ENCODE results near the gene TOR1A.

TOR1A gene

GRCh38 chr9:129851821-129852220 lies 27.9 kb upstream of the TOR1A start:
- no peak for DNase-seq

- no peak for DNase-seq
These were observed 27.1 kb upstream of the TOR1A start for GRCh38 chr9:129850821-129851550.

GRCh38 chr9:129849901-129850300 lies 26.0 kb upstream of the TOR1A start:
- no peak for DNase-seq

- DNase-seq, result no peak
These were observed 24.9 kb upstream of the TOR1A start for GRCh38 chr9:129848712-129849441.

GRCh38 chr9:129845373-129845772 lies 21.4 kb upstream of the TOR1A start:
- no peak for DNase-seq

- DNase-seq, result no peak
These were observed 17.1 kb upstream of the TOR1A start for GRCh38 chr9:129841071-129841470.

- DNase-seq, result no peak
These were observed 16.1 kb upstream of the TOR1A start for GRCh38 chr9:129840034-129840433.

- no peak for DNase-seq
These were observed 15.5 kb upstream of the TOR1A start for GRCh38 chr9:129839324-129840023.

- peak; percentile 10 to 39 for DNase-seq
These were observed 14.8 kb upstream of the TOR1A start for GRCh38 chr9:129838707-129839259.

- peak; percentile 23 to 35 for DNase-seq
These were observed 12.5 kb upstream of the TOR1A start for GRCh38 chr9:129836311-129837007.

- DNase-seq, result no peak
These were observed 11.9 kb upstream of the TOR1A start for GRCh38 chr9:129835860-129836223.

- peak; percentile 88 to 91 for DNase-seq
These were observed 11.4 kb upstream of the TOR1A start, which contains the start of the genes C9orf78 and USP20 for GRCh38 chr9:129835128-129835859. C9orf78 (minus strand) TSS chr9:129835275; CDS start chr9:129835221, 54 bp downstream. USP20 (plus strand) TSS chr9:129835458; CDS start chr9:129852556, 17,098 bp downstream.

GRCh38 chr9:129834489-129835127 lies 10.7 kb upstream of the TOR1A start:
- peak in 1 of 2 experiments; percentile 29 for DNase-seq

GRCh38 chr9:129832982-129833381 lies 9.0 kb upstream of the TOR1A start:
- DNase-seq, result no peak

GRCh38 chr9:129828969-129829368 lies 5.0 kb upstream of the TOR1A start:
- no peak for DNase-seq

- DNase-seq, result no peak
These were observed 4.1 kb upstream of the TOR1A start for GRCh38 chr9:129828051-129828450.

GRCh38 chr9:129826759-129827158 lies 2.8 kb upstream of the TOR1A start:
- DNase-seq, result no peak

GRCh38 chr9:129826344-129826743 lies 2.4 kb upstream of the TOR1A start:
- DNase-seq, result no peak

GRCh38 chr9:129823542-129823934 lies 398 bp downstream of the TOR1A start:
- DNase-seq, result no peak

GRCh38 chr9:129822898-129823541 lies 916 bp downstream of the TOR1A start:
- peak; percentile 54 to 74 for DNase-seq

Data from Kasumi-1 (cell line).